Measurements from ENCODE around the gene RHOB.

DNA sequence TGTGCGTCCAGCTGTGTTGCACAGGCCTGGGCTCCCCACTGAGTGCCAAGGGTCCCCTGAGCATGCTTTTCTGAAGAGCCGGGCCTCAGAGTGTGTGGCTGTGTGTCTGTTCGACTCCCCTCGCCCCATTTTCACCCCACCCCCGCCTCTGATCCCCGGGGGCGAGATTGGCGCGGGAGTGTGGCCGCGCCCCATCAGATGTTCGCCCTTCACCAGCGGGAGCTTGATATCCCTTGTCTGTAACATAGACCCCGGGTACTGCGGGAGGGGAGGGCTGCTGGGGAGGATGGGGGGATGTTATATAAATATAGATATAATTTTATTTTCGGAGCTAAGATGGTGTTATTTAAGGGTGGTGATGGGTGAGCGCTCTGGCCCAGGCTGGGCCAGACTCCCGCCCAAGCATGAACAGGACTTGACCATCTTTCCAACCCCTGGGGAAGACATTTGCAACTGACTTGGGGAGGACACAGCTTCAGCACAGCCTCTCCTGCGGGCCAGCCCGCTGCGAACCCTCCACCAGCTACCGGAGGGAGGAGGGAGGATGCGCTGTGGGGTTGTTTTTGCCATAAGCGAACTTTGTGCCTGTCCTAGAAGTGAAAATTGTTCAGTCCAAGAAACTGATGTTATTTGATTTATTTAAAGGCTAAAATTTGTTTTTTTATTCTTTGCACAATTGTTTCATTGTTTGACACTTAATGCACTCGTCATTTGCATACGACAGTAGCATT lies 1.5 kb downstream of the RHOB start:
- no peak for TF ChIP-seq CTCF (IDR thresholded peaks at IDR 0.05)
- TF ChIP-seq POLR2A (IDR thresholded peaks at IDR 0.05) = peak; percentile 46
